HepG2 (cell line): ENCODE data around the gene SYS1. TPM values are rescaled to one million over a fixed set of nuclear protein-coding genes. Genes with fewer than 3 reads are reported as not detected.

Experiments
- ATF7-NPFF ChIP-seq: sonication (generic); formaldehyde crosslinking; IDR thresholded peaks from 2 replicates; pipeline ENCODE4 v1.8.1; 2023; ENCODE audit warnings: mild to moderate bottlenecking, low read depth, missing genetic modification reagents, moderate library complexity
- CBX2 ChIP-seq, 2 experiments: fragments of 200-600 bp in 1 of 2; sonication (generic); formaldehyde crosslinking in 1 of 2; IDR thresholded peaks; 2 replicates each; pipeline versions ENCODE4 v1.7.0 to v1.8.1; 2018 to 2022; ENCODE audit warnings: low read depth in 2 of 2, low read length in 1 of 2, mild to moderate bottlenecking in 1 of 2, missing genetic modification reagents in 1 of 2
- ESRRA ChIP-seq: sonication (generic); formaldehyde crosslinking; IDR thresholded peaks from 2 replicates; pipeline ENCODE4 v1.5.1; 2020; ENCODE audit warnings: mild to moderate bottlenecking, low read depth, missing genetic modification reagents
- HIVEP1 ChIP-seq: sonication (generic); formaldehyde crosslinking; IDR thresholded peaks from 2 replicates; pipeline ENCODE4 v1.4.0; 2020; ENCODE audit warnings: mild to moderate bottlenecking, missing genetic modification reagents
- MAFK ChIP-seq, 2 experiments: IDR thresholded peaks in 1 of 2; conservative IDR thresholded peaks in 1 of 2; 2 replicates each; pipeline ENCODE4 v1.6.1; 2011; ENCODE audit warnings: improper control_type of control experiment in 2 of 2, low read length in 2 of 2
- NFYC ChIP-seq: IDR thresholded peaks from 2 replicates; pipeline ENCODE4 v1.6.1; 2016; ENCODE audit warnings: missing genetic modification reagents, missing compliant biosample characterization
- NKX3-1 ChIP-seq: sonication (generic); formaldehyde crosslinking; IDR thresholded peaks from 2 replicates; pipeline ENCODE4 v1.5.0; 2020; ENCODE audit warnings: missing genetic modification reagents
- ONECUT2 ChIP-seq: sonication (generic); formaldehyde crosslinking; IDR thresholded peaks from 2 replicates; pipeline ENCODE4 v1.4.0; 2020; ENCODE audit warnings: missing genetic modification reagents
- PHF21A ChIP-seq: sonication (generic); formaldehyde crosslinking; IDR thresholded peaks from 2 replicates; pipeline ENCODE4 v1.5.0; 2020; ENCODE audit warnings: mild to moderate bottlenecking, missing genetic modification reagents
- RFX1 ChIP-seq: fragments of 450-650 bp; IDR thresholded peaks from 2 replicates; pipeline ENCODE4 v1.6.1; 2017
- SIX1 ChIP-seq: sonication (generic); formaldehyde crosslinking; IDR thresholded peaks from 2 replicates; pipeline ENCODE4 v1.4.0; 2020; ENCODE audit warnings: missing genetic modification reagents, borderline replicate concordance
- ZBTB10 ChIP-seq: sonication (generic); formaldehyde crosslinking; IDR thresholded peaks from 2 replicates; pipeline ENCODE4 v1.4.0; 2020; ENCODE audit warnings: missing genetic modification reagents, borderline replicate concordance
- ZNF326 ChIP-seq: sonication (generic); formaldehyde crosslinking; IDR thresholded peaks from 2 replicates; pipeline ENCODE4 v1.4.0; 2020; ENCODE audit warnings: missing genetic modification reagents, borderline replicate concordance
- ZNF331 ChIP-seq: sonication (generic); formaldehyde crosslinking; IDR thresholded peaks from 2 replicates; pipeline ENCODE4 v1.4.0; 2020; ENCODE audit warnings: missing genetic modification reagents
- ZNF564 ChIP-seq: sonication (generic); formaldehyde crosslinking; IDR thresholded peaks from 2 replicates; pipeline ENCODE4 v1.8.1; 2023; ENCODE audit warnings: mild to moderate bottlenecking, missing genetic modification reagents
- ZNF567 ChIP-seq: sonication (generic); formaldehyde crosslinking; IDR thresholded peaks from 2 replicates; pipeline ENCODE4 v1.8.1; 2023; ENCODE audit warnings: mild to moderate bottlenecking, missing genetic modification reagents, borderline replicate concordance
- ZNF777 ChIP-seq: sonication (generic); formaldehyde crosslinking; IDR thresholded peaks from 2 replicates; pipeline ENCODE4 v1.4.0; 2020; ENCODE audit warnings: missing genetic modification reagents
- polyA plus RNA-seq, 8 experiments: library from polyadenylated mRNA; depleted of rRNA in 3 of 8; stranded (reverse) in 7 of 8; unstranded in 1 of 8; fragments of >200 nt; fragmentation: Illumina TruSeq in 4 of 8; extraction: Trizol in 4 of 8; gene quantifications; 2 replicates each; pipeline versions ENCODE4 v1.2.1 to v1.2.3, GENCODE V29; 2011 to 2016; ENCODE audit warnings: low read depth in 4 of 8, missing spikeins in 1 of 8, mixed read lengths in 1 of 8; ENCODE audit not compliant: insufficient read depth in 1 of 8
- total RNA-seq, 5 experiments: library from RNA; depleted of rRNA; stranded (reverse); fragments of >200 nt; fragmentation: Illumina TruSeq; extraction: Trizol; gene quantifications; 2 replicates each; pipeline ENCODE4 v1.2.3, GENCODE V29; 2016; ENCODE audit warnings: low read depth in 1 of 5
- TF ChIP-seq, protein P1 (sequence below): sonication (generic); formaldehyde crosslinking; IDR thresholded peaks from 2 replicates; pipeline ENCODE4 v1.4.0; 2020; ENCODE audit warnings: missing genetic modification reagents
- TF ChIP-seq, protein P2 (sequence below): sonication (generic); formaldehyde crosslinking; IDR thresholded peaks from 2 replicates; pipeline ENCODE4 v1.9.0; 2022; ENCODE audit warnings: missing genetic modification reagents, mild to moderate bottlenecking, borderline replicate concordance
- TF ChIP-seq, protein P3 (sequence below): sonication (generic); formaldehyde crosslinking; IDR thresholded peaks from 2 replicates; pipeline ENCODE4 v1.8.1; 2023; ENCODE audit warnings: missing genetic modification reagents, mild to moderate bottlenecking, borderline replicate concordance

The SYS1 gene
- total and polyA plus RNA-seq, 2 of the 13 experiments (the other 11 are each of a cell fraction or from before 2014, with no cell fraction given) = 38.3 to 65.6 TPM

DNA sequence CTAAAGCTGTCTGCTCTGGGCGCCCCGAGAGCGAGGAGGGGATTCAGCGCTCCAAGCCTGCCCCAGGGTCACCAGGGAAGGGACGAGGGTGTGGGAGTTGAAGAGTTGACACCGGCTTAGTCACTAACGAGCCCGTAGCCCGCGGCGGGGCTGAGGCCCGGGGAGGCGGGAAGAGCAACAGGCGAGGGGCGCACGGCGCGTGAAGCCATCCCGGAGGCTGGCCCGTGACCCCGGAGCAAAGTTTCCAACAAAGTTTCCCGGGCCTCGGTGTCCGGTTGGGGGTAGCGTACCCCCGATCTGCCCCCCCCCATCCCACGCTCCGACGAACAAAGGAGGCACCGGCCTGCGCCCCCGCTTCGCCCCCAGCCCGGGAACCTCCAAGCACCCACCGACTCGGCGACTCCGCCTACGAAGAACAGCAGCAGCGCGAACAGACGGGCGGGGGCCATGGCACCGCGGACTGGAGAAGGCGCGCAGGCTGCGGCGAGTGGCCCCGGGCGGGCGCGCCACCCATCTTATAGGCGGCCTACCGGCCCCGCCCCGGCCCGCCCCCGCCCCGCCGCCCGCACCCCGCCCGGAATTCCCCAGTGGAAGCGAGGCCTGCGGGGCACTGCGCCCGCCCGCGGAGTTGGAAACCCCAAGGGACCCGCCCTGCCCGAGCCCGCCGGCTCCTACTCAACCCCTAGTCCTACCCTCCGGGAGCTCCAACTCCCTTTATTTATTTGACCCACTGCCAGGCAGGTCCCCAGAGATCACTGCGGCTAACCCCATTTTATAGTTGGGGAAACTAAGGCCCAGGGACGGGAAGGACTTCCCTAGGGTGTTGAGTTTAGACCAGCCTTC lies 14.8 kb upstream of the SYS1 start, which contains the start of gene SDC4 (continued):
- TF ChIP-seq, protein P1, sequence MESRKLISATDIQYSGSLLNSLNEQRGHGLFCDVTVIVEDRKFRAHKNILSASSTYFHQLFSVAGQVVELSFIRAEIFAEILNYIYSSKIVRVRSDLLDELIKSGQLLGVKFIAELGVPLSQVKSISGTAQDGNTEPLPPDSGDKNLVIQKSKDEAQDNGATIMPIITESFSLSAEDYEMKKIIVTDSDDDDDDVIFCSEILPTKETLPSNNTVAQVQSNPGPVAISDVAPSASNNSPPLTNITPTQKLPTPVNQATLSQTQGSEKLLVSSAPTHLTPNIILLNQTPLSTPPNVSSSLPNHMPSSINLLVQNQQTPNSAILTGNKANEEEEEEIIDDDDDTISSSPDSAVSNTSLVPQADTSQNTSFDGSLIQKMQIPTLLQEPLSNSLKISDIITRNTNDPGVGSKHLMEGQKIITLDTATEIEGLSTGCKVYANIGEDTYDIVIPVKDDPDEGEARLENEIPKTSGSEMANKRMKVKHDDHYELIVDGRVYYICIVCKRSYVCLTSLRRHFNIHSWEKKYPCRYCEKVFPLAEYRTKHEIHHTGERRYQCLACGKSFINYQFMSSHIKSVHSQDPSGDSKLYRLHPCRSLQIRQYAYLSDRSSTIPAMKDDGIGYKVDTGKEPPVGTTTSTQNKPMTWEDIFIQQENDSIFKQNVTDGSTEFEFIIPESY (CRISPR knock-in tag) = no peak
- TF ChIP-seq ZBTB10 (CRISPR knock-in tag) (no peak), ESRRA (CRISPR knock-in tag) (peak; percentile 73; the same call in 1 of the 2 replicates), RFX1 (no peak), ZNF331 (peak; percentile 65), CBX2 (IDR thresholded peaks at IDR 0.05; ENCODE audit: low read depth, low read length) (no peak; the same call in 1 of the 2 replicates), CBX2 (CRISPR knock-in tag; IDR thresholded peaks at IDR 0.05; ENCODE audit: low read depth) (no peak), ZNF326 (CRISPR knock-in tag) (no peak), ZNF777 (CRISPR knock-in tag) (peak; percentile 30; the same call in 1 of the 2 replicates), ONECUT2 (CRISPR knock-in tag) (no peak), ZNF564 (CRISPR knock-in tag) (peak; percentile 87), PHF21A (no peak), MAFK (conservative IDR thresholded peaks at IDR 0.05 in 1 of 2, IDR thresholded peaks at IDR 0.05 in 1 of 2; ENCODE audit: low read length in 2 of 2) (no peak), SIX1 (no peak), NFYC (CRISPR knock-in tag) (no peak), HIVEP1 (CRISPR knock-in tag) (peak; percentile 56; the same call in 1 of the 2 replicates), ZNF567 (CRISPR knock-in tag) (0 out of 2 replicates have a peak, but pooled peaks have one; percentile 57), ATF7-NPFF (CRISPR knock-in tag) (peak; percentile 58; the same call in 1 of the 2 replicates), NKX3-1 (no peak)
- TF ChIP-seq, protein P2, sequence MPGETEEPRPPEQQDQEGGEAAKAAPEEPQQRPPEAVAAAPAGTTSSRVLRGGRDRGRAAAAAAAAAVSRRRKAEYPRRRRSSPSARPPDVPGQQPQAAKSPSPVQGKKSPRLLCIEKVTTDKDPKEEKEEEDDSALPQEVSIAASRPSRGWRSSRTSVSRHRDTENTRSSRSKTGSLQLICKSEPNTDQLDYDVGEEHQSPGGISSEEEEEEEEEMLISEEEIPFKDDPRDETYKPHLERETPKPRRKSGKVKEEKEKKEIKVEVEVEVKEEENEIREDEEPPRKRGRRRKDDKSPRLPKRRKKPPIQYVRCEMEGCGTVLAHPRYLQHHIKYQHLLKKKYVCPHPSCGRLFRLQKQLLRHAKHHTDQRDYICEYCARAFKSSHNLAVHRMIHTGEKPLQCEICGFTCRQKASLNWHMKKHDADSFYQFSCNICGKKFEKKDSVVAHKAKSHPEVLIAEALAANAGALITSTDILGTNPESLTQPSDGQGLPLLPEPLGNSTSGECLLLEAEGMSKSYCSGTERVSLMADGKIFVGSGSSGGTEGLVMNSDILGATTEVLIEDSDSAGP = peak; percentile 74; the same call in 1 of the 2 replicates
- TF ChIP-seq, protein P3, sequence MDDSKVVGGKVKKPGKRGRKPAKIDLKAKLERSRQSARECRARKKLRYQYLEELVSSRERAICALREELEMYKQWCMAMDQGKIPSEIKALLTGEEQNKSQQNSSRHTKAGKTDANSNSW (CRISPR knock-in tag) = no peak
